Measurements from ENCODE around the gene HSD17B3. TPM values are rescaled to one million over a fixed set of nuclear protein-coding genes. Genes with fewer than 3 reads are reported as not detected.

The HSD17B3 gene
- total RNA-seq, 1 donor from 2014 or later = not detected

- no peaks in the 10 kb centered on the region for H3K9me3 Mint-ChIP-seq
- H3K4me3 Mint-ChIP-seq = peak overlapping the region; percentile 30
- ATAC-seq (ENCODE audit: low read depth) (peak; percentile 76), DNase-seq (peak; percentile 60)
- H3K27ac Mint-ChIP-seq = no peak overlapping the region
- intact Hi-C loops (cut with micrococcal nuclease) = loop anchor here (2.0 to 10.0 kb wide), 4 partner anchors 491 to 1551 kb away; partner anchors contain the start of gene PTCH1
- POLR2A ChIA-PET = no interaction called here
- TF ChIP-seq CTCF (IDR thresholded peaks at IDR 0.05) = peak; percentile 62
- CTCF ChIA-PET = interaction anchor here (0.7 to 1.6 kb wide), 6 partner anchors 9 to 1639 kb away, joined by 3 to 9 read pairs (median 4); no protein-coding TSS in a partner anchor
- no peaks in the 10 kb centered on the region for H3K36me3 Mint-ChIP-seq (ENCODE audit: low read depth)
- peaks cover 10% of the 10 kb centered on the region for H3K4me1 Mint-ChIP-seq
- H3K27me3 Mint-ChIP-seq = peaks cover 33% of the 10 kb centered on the region
Measured at GRCh38 chr9:96217754-96218693, 84.0 kb downstream of the HSD17B3 start.

GRCh38 chr9:96217294-96217707 lies 84.7 kb downstream of the HSD17B3 start:
- H3K4me1 Mint-ChIP-seq = peaks cover 10% of the 10 kb centered on the region
- no peak overlapping the region for H3K27ac Mint-ChIP-seq
- no peaks in the 10 kb centered on the region for H3K9me3 Mint-ChIP-seq
- no peaks in the 10 kb centered on the region for H3K36me3 Mint-ChIP-seq (ENCODE audit: low read depth)
- peaks cover 32% of the 10 kb centered on the region for H3K27me3 Mint-ChIP-seq
- ATAC-seq (ENCODE audit: low read depth) (no peak), DNase-seq (no peak)
- intact Hi-C loops (cut with micrococcal nuclease) = loop anchor here (5.0 to 10.0 kb wide), 3 partner anchors 700 to 1550 kb away; partner anchors contain the start of gene PTCH1
- POLR2A ChIA-PET = no interaction called here
- no peak overlapping the region for H3K4me3 Mint-ChIP-seq
- CTCF ChIA-PET = interaction anchor here (0.7 to 1.6 kb wide), 6 partner anchors 8 to 1638 kb away, joined by 3 to 9 read pairs (median 4); no protein-coding TSS in a partner anchor
- TF ChIP-seq CTCF (IDR thresholded peaks at IDR 0.05) = no peak

- ChIA-PET CTCF (interaction anchor here (1.6 kb wide), 1 partner anchor 1085 kb away, joined by 5 read pairs; no protein-coding TSS in a partner anchor), POLR2A (no interaction called here)
- peaks cover 25% of the 10 kb centered on the region for H3K27me3 Mint-ChIP-seq
- H3K4me3 Mint-ChIP-seq = no peak overlapping the region
- intact Hi-C loops (cut with micrococcal nuclease) = loop anchor here (5.0 to 10.0 kb wide), 3 partner anchors 699 to 1549 kb away; partner anchors contain the start of gene PTCH1
- DNase-seq (no peak), ATAC-seq (ENCODE audit: low read depth) (no peak)
- H3K27ac Mint-ChIP-seq = no peak overlapping the region
- no peaks in the 10 kb centered on the region for H3K9me3 Mint-ChIP-seq
- peaks cover 10% of the 10 kb centered on the region for H3K4me1 Mint-ChIP-seq
- TF ChIP-seq CTCF (IDR thresholded peaks at IDR 0.05) = no peak
- no peaks in the 10 kb centered on the region for H3K36me3 Mint-ChIP-seq (ENCODE audit: low read depth)
Measured at GRCh38 chr9:96216583-96216982, 85.4 kb downstream of the HSD17B3 start.

- POLR2A ChIA-PET = no interaction called here
- no peaks in the 10 kb centered on the region for H3K9me3 Mint-ChIP-seq
- CTCF ChIA-PET = no interaction called here
- no peak overlapping the region for H3K4me3 Mint-ChIP-seq
- H3K27me3 Mint-ChIP-seq = peaks cover 24% of the 10 kb centered on the region
- H3K36me3 Mint-ChIP-seq (ENCODE audit: low read depth) = no peaks in the 10 kb centered on the region
- TF ChIP-seq CTCF (IDR thresholded peaks at IDR 0.05) = no peak
- no peak for DNase-seq
- no peak for ATAC-seq (ENCODE audit: low read depth)
- H3K27ac Mint-ChIP-seq = no peak overlapping the region
- intact Hi-C loops (cut with micrococcal nuclease) = loop anchor here (5.0 to 10.0 kb wide), 3 partner anchors 699 to 1549 kb away; partner anchors contain the start of gene PTCH1
- peaks cover 10% of the 10 kb centered on the region for H3K4me1 Mint-ChIP-seq
Measured at GRCh38 chr9:96215841-96216240, 86.1 kb downstream of the HSD17B3 start.

GRCh38 chr9:96214635-96215034 lies 87.3 kb downstream of the HSD17B3 start:
- peaks cover 18% of the 10 kb centered on the region for H3K27me3 Mint-ChIP-seq
- peaks cover 10% of the 10 kb centered on the region for H3K4me1 Mint-ChIP-seq
- intact Hi-C loops (cut with micrococcal nuclease) = loop anchor here (5.0 to 10.0 kb wide), 3 partner anchors 697 to 1547 kb away; partner anchors contain the start of gene PTCH1
- POLR2A ChIA-PET = no interaction called here
- H3K4me3 Mint-ChIP-seq = no peak overlapping the region
- CTCF ChIA-PET = no interaction called here
- no peak for TF ChIP-seq CTCF (IDR thresholded peaks at IDR 0.05)
- H3K9me3 Mint-ChIP-seq = no peaks in the 10 kb centered on the region
- H3K36me3 Mint-ChIP-seq (ENCODE audit: low read depth) = no peaks in the 10 kb centered on the region
- DNase-seq (no peak), ATAC-seq (ENCODE audit: low read depth) (no peak)
- no peak overlapping the region for H3K27ac Mint-ChIP-seq

Data from activated B cell treated with CpG ODN at 0.5 μM for 24 hours (primary cell).